MM.1S (cell line): ENCODE data around the gene AGBL4.

ENCODE experiments used
- EZH2 ChIP-seq: fragments of 300-600 bp; sonication (generic); optimal IDR thresholded peaks from 2 replicates; pipeline ENCODE3; 2017; ENCODE audit warnings: low read depth, mild to moderate bottlenecking, antibody characterized with exemption, low read length, mixed read lengths
- TF ChIP-seq, protein P1 (sequence below): fragments of 300-600 bp; sonication (generic); IDR thresholded peaks from 2 replicates; pipeline ENCODE4 v1.5.1; 2016; ENCODE audit warnings: antibody characterized with exemption, low read length, mixed read lengths

DNA sequence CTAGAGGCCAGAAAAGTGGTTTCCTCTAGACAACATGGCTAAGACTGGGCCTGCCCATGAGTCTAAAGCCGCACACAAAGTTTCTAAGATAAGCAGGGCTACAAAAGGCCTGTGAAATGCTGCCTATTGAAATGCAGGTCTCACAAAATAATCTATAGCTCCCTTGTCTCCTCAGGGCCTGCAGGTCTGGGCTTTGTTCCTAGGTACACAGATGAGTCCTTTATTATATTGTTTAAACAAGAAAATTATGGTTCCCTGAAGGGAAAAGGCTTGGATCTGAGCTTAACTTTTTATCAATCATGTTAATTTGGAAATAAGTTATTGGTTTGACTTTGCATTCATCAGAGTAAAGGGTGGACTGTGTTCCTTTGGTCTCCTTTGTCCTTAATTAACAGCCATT lies 833.6 kb downstream of the AGBL4 start:
- no peak for TF ChIP-seq EZH2
- TF ChIP-seq, protein P1, sequence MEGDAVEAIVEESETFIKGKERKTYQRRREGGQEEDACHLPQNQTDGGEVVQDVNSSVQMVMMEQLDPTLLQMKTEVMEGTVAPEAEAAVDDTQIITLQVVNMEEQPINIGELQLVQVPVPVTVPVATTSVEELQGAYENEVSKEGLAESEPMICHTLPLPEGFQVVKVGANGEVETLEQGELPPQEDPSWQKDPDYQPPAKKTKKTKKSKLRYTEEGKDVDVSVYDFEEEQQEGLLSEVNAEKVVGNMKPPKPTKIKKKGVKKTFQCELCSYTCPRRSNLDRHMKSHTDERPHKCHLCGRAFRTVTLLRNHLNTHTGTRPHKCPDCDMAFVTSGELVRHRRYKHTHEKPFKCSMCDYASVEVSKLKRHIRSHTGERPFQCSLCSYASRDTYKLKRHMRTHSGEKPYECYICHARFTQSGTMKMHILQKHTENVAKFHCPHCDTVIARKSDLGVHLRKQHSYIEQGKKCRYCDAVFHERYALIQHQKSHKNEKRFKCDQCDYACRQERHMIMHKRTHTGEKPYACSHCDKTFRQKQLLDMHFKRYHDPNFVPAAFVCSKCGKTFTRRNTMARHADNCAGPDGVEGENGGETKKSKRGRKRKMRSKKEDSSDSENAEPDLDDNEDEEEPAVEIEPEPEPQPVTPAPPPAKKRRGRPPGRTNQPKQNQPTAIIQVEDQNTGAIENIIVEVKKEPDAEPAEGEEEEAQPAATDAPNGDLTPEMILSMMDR: no peak
